ENCODE data around the gene ZCCHC18.
A peak's percentile ranks its signal among the peaks of the same experiment; 100 is the strongest.

ZCCHC18 gene

GRCh38 chrX:104134583-104135261 lies 22.4 kb downstream of the ZCCHC18 start:
- DNase-seq (ENCODE audit: low read depth) = no peak

GRCh38 chrX:104135677-104136076 lies 23.4 kb downstream of the ZCCHC18 start:
- DNase-seq (ENCODE audit: low read depth) = no peak

GRCh38 chrX:104136241-104137019 lies 24.1 kb downstream of the ZCCHC18 start:
- DNase-seq (ENCODE audit: low read depth) = peak; percentile 6

GRCh38 chrX:104137496-104137895 lies 25.2 kb downstream of the ZCCHC18 start:
- no peak for DNase-seq (ENCODE audit: low read depth)

- no peak for DNase-seq (ENCODE audit: low read depth)
These were observed 28.9 kb downstream of the ZCCHC18 start for GRCh38 chrX:104141087-104141760.

GRCh38 chrX:104151037-104151436 lies 38.7 kb downstream of the ZCCHC18 start:
- DNase-seq (ENCODE audit: low read depth) = no peak

GRCh38 chrX:104156630-104157529 lies 44.6 kb downstream of the ZCCHC18 start, which contains the start of gene SLC25A53:
Gene SLC25A53, minus strand, starts transcription at chrX:104157009. Its CDS starts 51,752 bp downstream, at chrX:104105257.
- DNase-seq (ENCODE audit: low read depth) = peak; percentile 55
